GM10847 (cell line): ENCODE results near the gene CD99.

Experiments
- POLR2A ChIP-seq: IDR thresholded peaks from 2 replicates; pipeline ENCODE4 v1.6.1; 2011; ENCODE audit not compliant: insufficient read length; ENCODE audit errors: extremely low read depth

Gene CD99

GRCh38 chrX:2774776-2775175 lies 83.7 kb downstream of the CD99 start:
- no peak for TF ChIP-seq POLR2A

- TF ChIP-seq POLR2A, result no peak
Measured at GRCh38 chrX:2781226-2781571, 90.1 kb downstream of the CD99 start.

- TF ChIP-seq POLR2A, result no peak
Measured at GRCh38 chrX:2781698-2782097, 90.6 kb downstream of the CD99 start.

- no peak for TF ChIP-seq POLR2A
Measured at GRCh38 chrX:2782171-2782570, 91.1 kb downstream of the CD99 start.

- no peak for TF ChIP-seq POLR2A
Measured at GRCh38 chrX:2782778-2783177, 91.7 kb downstream of the CD99 start.

- TF ChIP-seq POLR2A, result no peak
Measured at GRCh38 chrX:2784026-2784425, 92.9 kb downstream of the CD99 start.

GRCh38 chrX:2785538-2785937 lies 94.4 kb downstream of the CD99 start:
- TF ChIP-seq POLR2A, result no peak

GRCh38 chrX:2788980-2789379 lies 97.9 kb downstream of the CD99 start:
- TF ChIP-seq POLR2A, result no peak

GRCh38 chrX:2789569-2789968 lies 98.5 kb downstream of the CD99 start:
- TF ChIP-seq POLR2A, result no peak
